Raji (cell line): ENCODE measurements around the gene CD247.

Experiments
- POLR2A ChIP-seq: IDR thresholded peaks from 2 replicates; pipeline ENCODE4 v1.6.1; 2011; ENCODE audit warnings: low read depth, low read length, control low read depth; ENCODE audit not compliant: insufficient read depth

CD247 gene

GRCh38 chr1:167507719-167508118, 10.6 kb downstream of the CD247 start:
- no peak for TF ChIP-seq POLR2A

- TF ChIP-seq POLR2A, result no peak
These were observed 13.9 kb downstream of the CD247 start for GRCh38 chr1:167504467-167504827.

- TF ChIP-seq POLR2A, result no peak
These were observed 14.5 kb downstream of the CD247 start for GRCh38 chr1:167503626-167504466.

GRCh38 chr1:167502719-167503462, 15.4 kb downstream of the CD247 start:
- no peak for TF ChIP-seq POLR2A

GRCh38 chr1:167502192-167502551, 16.2 kb downstream of the CD247 start:
- no peak for TF ChIP-seq POLR2A

GRCh38 chr1:167501515-167502191, 16.7 kb downstream of the CD247 start:
- no peak for TF ChIP-seq POLR2A

- no peak for TF ChIP-seq POLR2A
These were observed 18.0 kb downstream of the CD247 start for GRCh38 chr1:167500283-167500860.

- peak; percentile 75 for TF ChIP-seq POLR2A
These were observed 18.6 kb downstream of the CD247 start for GRCh38 chr1:167499664-167500101.

GRCh38 chr1:167499106-167499505, 19.2 kb downstream of the CD247 start:
- TF ChIP-seq POLR2A, result no peak

- TF ChIP-seq POLR2A, result no peak
These were observed 21.3 kb downstream of the CD247 start for GRCh38 chr1:167496797-167497619.

GRCh38 chr1:167493372-167493771, 25.0 kb downstream of the CD247 start:
- no peak for TF ChIP-seq POLR2A

GRCh38 chr1:167492481-167492910, 25.8 kb downstream of the CD247 start:
- no peak for TF ChIP-seq POLR2A

- TF ChIP-seq POLR2A, result no peak
These were observed 26.5 kb downstream of the CD247 start for GRCh38 chr1:167491586-167492461.
